ENCODE data around the gene TNPO3.
"Not testable (repeated sequence)": the region's sequence is repeated elsewhere in the genome, so short reads cannot be mapped to it uniquely, and the experiment has no call there.

Gene TNPO3

GRCh38 chr7:128962899-128963298 is 92.0 kb downstream of the TNPO3 start:
- no peak for DNase-seq (ENCODE audit: low read depth, low spot score)

GRCh38 chr7:128961030-128961659 is 93.8 kb downstream of the TNPO3 start:
- no peak for DNase-seq (ENCODE audit: low read depth, low spot score)

GRCh38 chr7:128959296-128959695 is 95.6 kb downstream of the TNPO3 start:
- DNase-seq (ENCODE audit: low read depth, low spot score): no peak

GRCh38 chr7:128955981-128956380 is 98.9 kb downstream of the TNPO3 start:
- no peak for DNase-seq (ENCODE audit: low read depth, low spot score)

- peak; percentile 90 for DNase-seq (ENCODE audit: low read depth, low spot score)
Measured at GRCh38 chr7:128954830-128955802, 99.8 kb downstream of the TNPO3 start.

GRCh38 chr7:128954150-128954549 is 100.8 kb downstream of the TNPO3 start:
- no peak for DNase-seq (ENCODE audit: low read depth, low spot score)

GRCh38 chr7:128951296-128951695 is 103.6 kb downstream of the TNPO3 start:
- DNase-seq (ENCODE audit: low read depth, low spot score): no peak

GRCh38 chr7:128948976-128949760 is 105.7 kb downstream of the TNPO3 start:
- no peak for DNase-seq (ENCODE audit: low read depth, low spot score)

- DNase-seq (ENCODE audit: low read depth, low spot score): no peak
Measured at GRCh38 chr7:128948312-128948973, 106.5 kb downstream of the TNPO3 start.

GRCh38 chr7:128947854-128948253 is 107.1 kb downstream of the TNPO3 start:
- DNase-seq (ENCODE audit: low read depth, low spot score): no peak

- DNase-seq (ENCODE audit: low read depth, low spot score): no peak
Measured at GRCh38 chr7:128946936-128947830, 107.7 kb downstream of the TNPO3 start.

GRCh38 chr7:128945668-128946366 is 109.1 kb downstream of the TNPO3 start:
- DNase-seq (ENCODE audit: low read depth, low spot score): no peak

- DNase-seq (ENCODE audit: low read depth, low spot score): no peak
Measured at GRCh38 chr7:128944487-128945236, 110.2 kb downstream of the TNPO3 start.

GRCh38 chr7:128943251-128943650 is 111.7 kb downstream of the TNPO3 start:
- DNase-seq (ENCODE audit: low read depth, low spot score): not testable (repeated sequence)

GRCh38 chr7:128941946-128942526 is 112.9 kb downstream of the TNPO3 start:
- no peak for DNase-seq (ENCODE audit: low read depth, low spot score)

GRCh38 chr7:128941323-128941890 is 113.5 kb downstream of the TNPO3 start:
- DNase-seq (ENCODE audit: low read depth, low spot score): no peak

GRCh38 chr7:128940494-128941322 is 114.2 kb downstream of the TNPO3 start:
- no peak for DNase-seq (ENCODE audit: low read depth, low spot score)
